Activated CD4-positive, alpha-beta T cell treated with anti-CD3 and anti-CD28 coated beads, Interleukin-2, amount 50 U/mL, for 1 hour (primary cell): Measurements from ENCODE around the gene XPR1.

Experiments
- DNase-seq: peaks from one replicate; pipeline ENCODE4 v3.0.0-alpha.2; 2020

The XPR1 gene

GRCh38 chr1:180615493-180616290 is 16.1 kb upstream of the XPR1 start:
- DNase-seq: no peak

- no peak for DNase-seq
Measured at GRCh38 chr1:180616439-180616838, 15.4 kb upstream of the XPR1 start.

DNA sequence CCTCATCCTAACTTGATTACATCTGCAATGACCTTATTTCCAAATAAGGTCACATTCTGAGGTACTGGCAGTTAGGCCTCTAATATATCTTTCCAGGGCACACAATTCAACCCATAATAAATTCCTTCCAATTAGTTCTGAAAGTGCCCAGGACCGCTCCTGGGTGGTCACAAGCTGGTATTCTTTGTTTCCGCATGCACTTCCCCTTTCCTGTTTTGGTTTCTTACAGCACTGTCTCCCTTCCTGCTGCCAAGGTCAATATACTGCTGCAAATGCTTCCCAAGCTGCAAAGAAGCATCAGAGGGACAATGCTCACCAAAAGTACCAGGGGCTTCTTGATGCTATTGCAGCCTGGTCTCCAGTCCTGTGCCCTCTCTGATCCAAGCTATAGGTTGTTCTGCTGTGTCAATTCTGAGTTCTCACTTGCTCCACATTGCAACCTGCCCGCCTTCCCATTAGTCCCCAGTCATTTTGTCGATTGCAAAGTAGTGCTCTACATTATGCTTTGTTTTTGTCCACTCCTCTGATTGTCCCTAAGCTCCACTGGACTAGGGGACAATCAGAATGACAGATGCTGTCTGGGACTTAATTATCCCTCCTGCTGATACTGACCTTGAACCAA is 13.9 kb upstream of the XPR1 start:
- no peak for DNase-seq

DNA sequence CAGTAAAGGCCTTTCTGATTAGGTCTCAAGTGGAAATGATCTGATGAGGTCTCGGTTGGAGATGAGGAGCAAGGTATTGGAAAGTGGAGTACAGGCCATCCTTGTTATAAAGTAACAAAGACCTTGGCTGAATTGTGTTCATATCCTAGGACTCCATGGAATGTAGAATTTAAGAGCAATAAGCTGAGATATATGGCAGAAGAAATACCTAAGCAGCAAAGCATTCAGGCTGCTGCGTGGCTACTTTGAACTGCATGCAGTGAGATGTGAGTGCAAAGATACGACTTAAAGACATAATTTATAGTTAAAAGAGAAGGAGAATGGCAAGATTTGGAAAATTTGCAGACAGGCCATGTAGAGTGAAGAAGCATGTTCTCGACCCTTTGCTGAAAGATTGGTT is 11.2 kb upstream of the XPR1 start:
- DNase-seq: no peak

GRCh38 chr1:180622658-180623508 is 8.9 kb upstream of the XPR1 start:
- no peak for DNase-seq

DNA sequence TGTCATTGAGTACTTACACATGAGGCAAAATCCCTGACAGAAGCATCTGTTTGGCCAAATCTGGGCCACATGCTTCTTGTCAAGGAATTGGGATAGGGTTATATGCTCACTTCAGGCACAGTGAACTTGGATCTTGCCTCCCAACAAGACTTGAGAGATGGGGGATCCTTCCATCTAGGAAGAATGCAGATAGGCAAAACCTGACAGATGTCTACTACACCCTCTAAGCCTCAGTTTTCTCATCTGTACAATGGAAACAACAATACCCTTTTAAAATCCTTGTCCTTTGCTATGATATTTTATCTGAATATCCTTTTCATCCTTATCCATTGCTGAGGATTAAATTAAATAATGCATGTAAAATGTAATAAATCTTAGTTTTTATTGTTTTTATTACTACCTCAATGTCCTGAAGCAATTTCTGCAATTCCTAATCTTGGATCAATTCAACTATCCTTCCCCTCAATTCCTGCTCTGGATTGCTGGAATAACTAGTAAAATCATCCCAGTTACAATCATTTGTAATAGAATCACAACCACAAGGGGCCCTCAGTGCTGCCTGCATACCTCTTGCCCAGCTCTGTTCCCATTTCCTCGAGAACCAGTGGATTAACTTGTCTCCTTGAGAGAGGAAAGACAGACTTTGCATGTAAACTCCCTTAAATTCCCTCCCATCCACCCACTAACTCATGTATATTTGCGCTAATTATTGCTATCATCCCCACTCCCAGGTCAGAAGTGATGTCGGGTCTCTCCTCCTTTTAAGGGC is 8.1 kb upstream of the XPR1 start:
- DNase-seq: no peak

DNA sequence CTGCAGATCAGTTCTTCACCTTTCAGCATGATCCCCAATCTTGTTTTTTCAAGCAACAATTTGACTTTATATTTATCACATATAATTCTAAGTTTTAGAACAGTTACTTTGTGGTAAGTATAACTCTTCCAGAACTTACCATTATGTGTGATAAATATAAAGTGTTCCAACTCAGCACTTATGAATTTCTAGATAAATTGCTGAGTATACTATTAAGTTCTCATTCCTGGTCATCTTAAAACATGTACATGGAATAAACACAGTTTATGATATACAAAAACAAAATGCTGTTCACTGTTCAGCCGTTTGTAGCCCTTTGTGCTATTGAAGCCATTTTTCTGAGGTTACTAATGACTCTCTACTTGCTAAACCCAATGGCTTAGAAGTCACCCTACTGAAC is 5.1 kb upstream of the XPR1 start:
- DNase-seq: no peak

GRCh38 chr1:180627411-180627810 is 4.4 kb upstream of the XPR1 start:
- no peak for DNase-seq

DNA sequence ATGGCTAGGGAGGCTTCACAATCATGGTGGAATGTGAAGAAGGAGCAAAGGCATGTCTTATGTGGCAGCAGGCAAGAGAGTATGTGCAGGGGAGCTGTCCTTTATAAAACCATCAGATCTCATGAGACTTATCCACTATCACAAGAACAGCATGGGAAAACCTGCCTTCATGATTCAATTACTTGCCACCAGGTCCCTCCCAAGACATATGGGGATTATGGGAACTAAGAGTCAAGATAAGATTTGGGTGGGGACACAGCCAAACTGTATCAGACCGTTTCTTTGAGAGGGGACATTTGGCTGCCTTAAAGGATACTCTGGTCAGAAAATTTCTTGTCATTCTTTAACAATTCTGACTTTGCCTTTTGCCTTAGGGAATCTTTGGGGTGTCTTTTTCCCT is 3.2 kb upstream of the XPR1 start:
- no peak for DNase-seq

DNA sequence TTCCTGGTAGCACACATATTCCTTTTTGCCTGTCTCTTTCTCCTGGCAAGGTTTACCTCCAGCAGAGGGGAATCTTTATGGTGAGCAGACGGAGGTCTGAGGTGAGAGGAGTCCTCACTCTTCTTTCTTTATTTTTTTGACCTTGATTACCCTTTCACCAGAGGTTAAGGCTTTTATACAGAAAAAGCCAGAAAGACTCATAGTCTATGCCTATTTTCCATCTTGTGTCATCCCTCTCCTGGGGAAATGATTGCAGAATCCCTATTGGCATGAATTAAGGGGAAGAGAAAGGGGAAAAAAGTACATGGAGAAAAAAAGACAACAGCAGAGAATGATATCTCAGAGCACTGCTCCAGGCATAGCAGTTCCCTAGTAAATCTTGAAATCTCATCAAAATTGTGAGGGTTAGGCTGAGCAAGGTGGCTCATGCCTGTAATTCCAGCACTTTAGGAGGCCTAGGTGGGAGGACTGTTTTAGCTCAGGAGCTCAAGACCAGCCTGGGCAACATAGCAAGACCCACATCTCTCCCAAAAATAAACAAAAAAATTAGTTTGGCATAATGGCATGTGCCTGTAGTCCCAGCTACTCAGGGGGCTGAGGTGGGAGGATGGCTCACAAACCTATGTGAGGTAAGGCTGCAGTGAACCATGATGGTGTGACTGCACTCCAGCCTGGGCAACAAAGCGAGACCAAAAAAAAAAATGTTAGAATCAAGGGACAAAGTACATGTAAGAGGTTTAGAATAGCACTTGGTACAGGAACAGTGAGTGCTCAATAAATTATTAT is 1.2 kb upstream of the XPR1 start:
- no peak for DNase-seq

GRCh38 chr1:180631194-180631765 is 542 bp upstream of the XPR1 start:
- DNase-seq: no peak

DNA sequence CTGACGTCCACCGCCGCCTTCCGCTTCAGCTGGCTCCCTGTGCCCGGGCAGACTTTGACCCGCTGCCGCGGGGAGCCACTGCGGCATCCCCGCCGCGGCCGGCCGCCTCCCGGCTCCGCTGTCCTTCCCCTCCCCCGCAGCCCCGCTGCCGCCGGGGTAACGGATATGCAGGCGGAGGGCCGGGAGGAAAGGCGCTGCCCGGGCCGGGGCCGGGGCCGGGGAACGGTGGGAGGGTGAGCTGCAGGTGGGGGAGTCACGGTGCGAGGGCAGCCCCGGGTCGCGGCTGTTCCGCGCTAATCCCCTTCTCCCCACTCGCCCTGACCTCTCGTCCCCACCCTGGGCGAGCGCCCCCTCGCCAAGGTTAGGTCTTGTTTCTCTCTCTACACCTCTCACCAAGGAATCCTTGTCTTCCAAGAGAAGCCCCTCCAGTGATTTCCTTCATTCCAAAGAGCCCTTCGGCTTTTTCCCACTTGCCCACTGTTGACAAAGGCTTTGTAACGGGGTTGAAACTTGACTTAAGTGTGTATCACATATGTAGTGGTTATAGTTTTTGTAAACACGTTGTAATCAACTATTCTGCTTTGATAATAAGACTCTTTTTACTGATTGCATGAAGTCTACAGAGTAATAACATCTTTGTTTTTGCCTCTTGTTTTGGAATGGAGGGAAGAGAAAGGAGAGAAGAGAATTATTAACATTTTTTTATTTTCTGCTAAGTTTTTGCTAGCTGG is 669 bp downstream of the XPR1 start:
- DNase-seq: peak; percentile 49

- DNase-seq: no peak
Measured at GRCh38 chr1:180633057-180634056, 1.5 kb downstream of the XPR1 start.

DNA sequence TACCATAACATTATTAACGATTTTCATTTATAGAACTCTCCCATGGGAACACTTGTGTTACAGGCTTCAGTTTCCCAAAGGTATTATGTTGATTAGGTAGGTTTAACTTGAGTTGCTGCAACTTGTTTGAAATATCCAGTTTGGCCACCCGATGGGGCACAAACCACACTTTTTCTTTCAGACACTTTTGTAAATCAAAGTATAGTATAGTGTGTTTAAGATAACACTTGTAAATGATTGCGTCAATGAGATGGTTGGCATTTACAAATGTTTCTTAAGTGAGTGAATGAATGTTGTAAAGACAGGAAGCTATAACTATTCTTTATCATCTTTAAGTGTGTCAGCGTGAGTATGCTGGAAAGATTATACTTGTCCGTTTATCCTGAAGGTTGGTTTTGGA is 4.3 kb downstream of the XPR1 start:
- DNase-seq: no peak

DNA sequence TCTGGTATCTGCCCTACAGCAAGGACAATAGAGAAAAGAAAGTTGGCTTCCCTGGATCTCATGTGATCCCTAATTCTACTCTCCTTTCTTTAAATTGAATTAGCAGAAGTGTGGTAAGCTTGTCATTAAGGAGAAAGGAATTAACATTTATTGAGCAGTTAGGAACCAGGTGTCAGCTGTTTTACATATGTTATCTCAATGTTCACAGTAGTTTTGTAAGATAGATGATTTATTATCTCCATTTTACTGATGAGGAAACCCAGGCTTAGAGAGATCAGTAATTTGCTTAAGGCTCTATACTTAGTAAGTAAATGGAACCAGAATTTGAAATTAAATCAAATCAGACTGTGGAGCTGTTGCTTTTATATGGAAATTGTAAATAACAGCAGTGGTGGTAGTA is 8.0 kb downstream of the XPR1 start:
- DNase-seq: no peak

DNA sequence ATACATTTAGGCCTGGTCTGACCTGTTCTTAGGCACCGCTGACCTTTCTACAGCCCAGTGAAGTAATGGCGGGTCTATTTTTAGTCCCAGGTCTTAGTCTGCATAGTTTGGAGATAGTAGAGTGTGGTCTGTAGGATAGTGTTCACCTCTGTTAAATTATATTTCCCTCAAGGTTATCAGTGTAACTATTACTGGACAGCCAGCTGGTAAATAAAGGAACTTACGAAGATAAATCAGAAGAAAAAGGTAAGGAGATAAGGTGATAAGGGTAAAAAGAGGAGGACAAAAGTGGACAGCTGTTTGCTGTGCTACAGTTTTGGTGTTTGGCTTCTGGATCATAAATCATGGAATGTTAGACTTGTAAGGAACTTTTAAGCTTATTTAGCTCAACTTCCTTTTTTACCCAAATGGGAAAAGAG is 8.7 kb downstream of the XPR1 start:
- no peak for DNase-seq

GRCh38 chr1:180641662-180642061 is 9.8 kb downstream of the XPR1 start:
- DNase-seq: no peak

GRCh38 chr1:180642781-180643180 is 11.0 kb downstream of the XPR1 start:
- DNase-seq: no peak

DNA sequence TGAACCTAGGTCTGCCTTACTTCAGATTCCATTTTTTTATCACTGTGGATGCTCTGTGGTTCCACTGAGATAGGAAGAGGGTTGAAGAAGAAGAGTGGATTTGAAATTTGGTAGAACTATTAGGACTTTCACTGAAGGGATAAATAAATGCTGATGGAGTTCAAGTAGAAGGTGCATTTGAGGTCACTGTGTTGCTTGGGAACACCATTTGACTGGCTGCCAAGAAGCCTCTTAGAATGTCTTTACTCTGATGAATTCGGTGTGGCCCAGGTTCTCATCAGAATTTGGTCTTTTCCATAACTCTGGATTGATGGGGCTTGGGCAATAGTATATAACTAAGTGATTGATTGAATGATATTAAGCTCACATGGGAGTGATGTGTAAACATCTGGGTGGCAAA is 11.9 kb downstream of the XPR1 start:
- DNase-seq: no peak
